ENCODE measurements around the gene CES2. TPM values are rescaled to one million over a fixed set of nuclear protein-coding genes. Genes with fewer than 3 reads are reported as not detected.
"Not testable (repeated sequence)": the region's sequence is repeated elsewhere in the genome, so short reads cannot be mapped to it uniquely, and the experiment has no call there.

Gene CES2
- total RNA-seq, 1 donor from 2014 or later: 26.7 TPM

DNA sequence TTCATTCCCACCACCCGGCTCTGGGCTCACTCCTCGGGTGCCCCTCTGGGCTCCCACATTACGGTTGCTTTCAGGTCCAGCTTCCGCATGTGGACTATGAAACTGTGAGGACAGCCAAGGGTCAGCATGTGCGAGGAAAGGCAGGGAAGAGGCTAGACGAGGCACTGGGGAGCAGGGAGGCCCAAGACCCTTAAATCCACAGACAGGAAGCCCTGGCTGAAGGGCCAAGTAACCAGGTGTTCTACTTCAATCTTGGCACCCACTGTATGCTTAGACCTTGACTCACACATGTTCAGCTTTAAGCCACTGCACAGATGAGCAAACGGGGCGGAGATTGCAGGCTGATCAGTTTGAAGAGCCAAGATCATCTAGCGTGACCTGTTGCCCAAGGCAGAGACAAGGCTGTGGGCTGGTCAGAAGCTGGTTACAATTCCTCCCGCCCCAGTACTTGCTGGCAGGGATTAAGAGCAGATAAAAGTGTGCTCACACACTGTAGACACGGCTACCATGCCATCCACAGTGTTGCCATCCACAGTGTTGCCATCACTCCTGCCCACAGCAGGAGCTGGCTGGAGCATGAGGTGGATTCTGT, 53.0 kb downstream of the CES2 start, which contains the start of gene CES4A:
Gene CES4A (plus strand): TSS at position 393 of the 592 bp plus-strand sequence. CDS start 184 bp downstream, at position 577.
- no peaks in the 10 kb centered on the region for H3K9me3 Mint-ChIP-seq (ENCODE audit: unreplicated experiment)
- no peak for DNase-seq (ENCODE audit: low spot score)
- peaks cover 3% of the 10 kb centered on the region for H3K36me3 Mint-ChIP-seq (ENCODE audit: low read depth, unreplicated experiment)
- no peak within 1 kb of the TSS for H3K4me3 Mint-ChIP-seq (ENCODE audit: unreplicated experiment)
- TF ChIP-seq, protein P1, sequence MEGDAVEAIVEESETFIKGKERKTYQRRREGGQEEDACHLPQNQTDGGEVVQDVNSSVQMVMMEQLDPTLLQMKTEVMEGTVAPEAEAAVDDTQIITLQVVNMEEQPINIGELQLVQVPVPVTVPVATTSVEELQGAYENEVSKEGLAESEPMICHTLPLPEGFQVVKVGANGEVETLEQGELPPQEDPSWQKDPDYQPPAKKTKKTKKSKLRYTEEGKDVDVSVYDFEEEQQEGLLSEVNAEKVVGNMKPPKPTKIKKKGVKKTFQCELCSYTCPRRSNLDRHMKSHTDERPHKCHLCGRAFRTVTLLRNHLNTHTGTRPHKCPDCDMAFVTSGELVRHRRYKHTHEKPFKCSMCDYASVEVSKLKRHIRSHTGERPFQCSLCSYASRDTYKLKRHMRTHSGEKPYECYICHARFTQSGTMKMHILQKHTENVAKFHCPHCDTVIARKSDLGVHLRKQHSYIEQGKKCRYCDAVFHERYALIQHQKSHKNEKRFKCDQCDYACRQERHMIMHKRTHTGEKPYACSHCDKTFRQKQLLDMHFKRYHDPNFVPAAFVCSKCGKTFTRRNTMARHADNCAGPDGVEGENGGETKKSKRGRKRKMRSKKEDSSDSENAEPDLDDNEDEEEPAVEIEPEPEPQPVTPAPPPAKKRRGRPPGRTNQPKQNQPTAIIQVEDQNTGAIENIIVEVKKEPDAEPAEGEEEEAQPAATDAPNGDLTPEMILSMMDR (IDR thresholded peaks at IDR 0.05; ENCODE audit: unreplicated experiment): no peak
- no peaks in the 10 kb centered on the region for H3K4me1 Mint-ChIP-seq (ENCODE audit: unreplicated experiment)
- H3K27ac Mint-ChIP-seq (ENCODE audit: unreplicated experiment): no peak within 1 kb of the TSS
- H3K27me3 Mint-ChIP-seq (ENCODE audit: unreplicated experiment): peaks cover 5% of the 10 kb centered on the region

DNA sequence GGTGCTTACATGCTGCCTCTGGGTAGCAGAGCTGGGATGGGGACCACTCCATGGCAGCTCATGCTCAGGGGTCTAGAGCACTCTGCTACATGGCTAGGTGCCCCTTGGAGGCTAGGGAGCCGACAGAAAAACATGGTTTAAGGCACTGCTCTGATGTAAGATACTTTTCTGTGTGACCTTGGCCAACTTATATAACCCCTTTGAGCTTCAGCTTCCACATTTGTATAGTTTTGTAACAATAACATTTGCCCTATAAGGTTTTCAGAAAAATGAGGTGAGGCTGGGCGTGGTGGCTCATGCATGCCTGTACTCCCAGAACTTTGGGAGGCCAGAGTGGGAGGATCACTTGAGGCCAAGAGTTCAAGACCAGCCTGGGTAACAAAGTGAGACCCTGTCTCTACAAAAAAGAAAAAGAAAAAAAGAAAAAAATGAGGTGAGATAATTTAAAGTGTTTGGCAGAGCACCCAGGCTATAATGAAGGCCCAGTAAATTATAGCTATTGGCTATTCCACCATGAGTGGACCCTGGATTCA, 56.3 kb downstream of the CES2 start:
- Mint-ChIP-seq H3K36me3 (ENCODE audit: low read depth, unreplicated experiment) (peaks cover 3% of the 10 kb centered on the region), H3K27ac (ENCODE audit: unreplicated experiment) (no peak overlapping the region), H3K4me1 (ENCODE audit: unreplicated experiment) (no peaks in the 10 kb centered on the region), H3K9me3 (ENCODE audit: unreplicated experiment) (no peaks in the 10 kb centered on the region), H3K4me3 (ENCODE audit: unreplicated experiment) (no peak overlapping the region), H3K27me3 (ENCODE audit: unreplicated experiment) (peaks cover 5% of the 10 kb centered on the region)
- TF ChIP-seq, protein P1 (IDR thresholded peaks at IDR 0.05; ENCODE audit: unreplicated experiment): no peak
- no peak for DNase-seq (ENCODE audit: low spot score)

DNA sequence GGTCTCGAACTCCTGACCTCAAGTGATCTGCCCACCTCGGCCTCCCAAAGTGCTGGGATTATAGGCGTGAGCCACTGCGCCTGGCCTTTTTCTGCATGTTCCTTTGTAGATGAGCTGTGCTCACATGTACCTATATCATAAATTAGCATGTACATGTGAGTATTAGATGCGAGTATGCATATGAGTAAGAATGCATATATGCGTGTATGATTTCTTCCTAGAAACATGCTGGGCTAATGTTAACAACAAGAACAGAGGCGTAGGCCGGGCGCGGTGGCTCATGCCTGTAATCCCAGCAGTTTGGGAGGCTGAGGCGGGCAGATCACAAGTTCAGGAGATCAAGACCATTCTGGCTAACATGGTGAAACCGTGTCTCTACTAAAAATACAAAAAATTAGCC, 58.2 kb downstream of the CES2 start:
- not testable (repeated sequence) for H3K27me3 Mint-ChIP-seq (ENCODE audit: unreplicated experiment); H3K4me3 Mint-ChIP-seq (ENCODE audit: unreplicated experiment); H3K27ac Mint-ChIP-seq (ENCODE audit: unreplicated experiment); H3K36me3 Mint-ChIP-seq (ENCODE audit: low read depth, unreplicated experiment); DNase-seq (ENCODE audit: low spot score); H3K4me1 Mint-ChIP-seq (ENCODE audit: unreplicated experiment); H3K9me3 Mint-ChIP-seq (ENCODE audit: unreplicated experiment)

Other genes with a start within 250 kb of the CES2 start
- 15.5 TPM for gene CMTM4, start 238.8 kb upstream of the CES2 start, total RNA-seq (ENCODE audit: unreplicated experiment)
- 138 TPM for gene DYNC1LI2, start 183.9 kb upstream of the CES2 start, total RNA-seq (ENCODE audit: unreplicated experiment)
- 0.10 TPM for gene TERB1, start 133.9 kb upstream of the CES2 start, total RNA-seq (ENCODE audit: unreplicated experiment)
- 63.9 TPM for gene NAE1, start 104.5 kb upstream of the CES2 start, total RNA-seq (ENCODE audit: unreplicated experiment)
- not detected for gene CA7, start 91.1 kb upstream of the CES2 start, total RNA-seq (ENCODE audit: unreplicated experiment)
- gene PDP2, start 55.0 kb upstream of the CES2 start, total RNA-seq (ENCODE audit: unreplicated experiment): 11.3 TPM
- not detected for gene CDH16, start 16.6 kb upstream of the CES2 start, total RNA-seq (ENCODE audit: unreplicated experiment)
- not detected for gene RRAD, start 10.0 kb upstream of the CES2 start, total RNA-seq (ENCODE audit: unreplicated experiment)
- gene CIAO2B, start 1.1 kb upstream of the CES2 start, total RNA-seq (ENCODE audit: unreplicated experiment): 38.8 TPM
- gene CES3, start 25.8 kb downstream of the CES2 start, total RNA-seq (ENCODE audit: unreplicated experiment): 2.5 TPM
- 1.1 TPM for gene CES4A, start 53.1 kb downstream of the CES2 start, total RNA-seq (ENCODE audit: unreplicated experiment)
- gene CBFB, start 93.6 kb downstream of the CES2 start, total RNA-seq (ENCODE audit: unreplicated experiment): 65.8 TPM
- gene PHAF1, start 174.4 kb downstream of the CES2 start, total RNA-seq (ENCODE audit: unreplicated experiment): 17.7 TPM
- gene B3GNT9, start 215.5 kb downstream of the CES2 start, total RNA-seq (ENCODE audit: unreplicated experiment): 1.5 TPM
- gene TRADD, start 224.4 kb downstream of the CES2 start, total RNA-seq (ENCODE audit: unreplicated experiment): 3.7 TPM
- 3.8 TPM for gene FBXL8, start 224.4 kb downstream of the CES2 start, total RNA-seq (ENCODE audit: unreplicated experiment)
- 5.7 TPM for gene HSF4, start 229.2 kb downstream of the CES2 start, total RNA-seq (ENCODE audit: unreplicated experiment)
- gene NOL3, start 235.0 kb downstream of the CES2 start, total RNA-seq (ENCODE audit: unreplicated experiment): 2.6 TPM
- 88.8 TPM for gene MATCAP1, start 248.4 kb downstream of the CES2 start, total RNA-seq (ENCODE audit: unreplicated experiment)

Measured in endothelial cell (in vitro differentiated cells).